Activated T-cell treated with anti-CD3 and anti-CD28 coated beads, Interleukin-2, amount 50 U/mL, for 24 hours (primary cell): ENCODE results near the gene CDK5RAP2.

Source experiments
- DNase-seq: peaks from one replicate; pipeline ENCODE4 v3.0.0-alpha.2; 2020
- H3K27ac Mint-ChIP-seq: 2 replicates; pipeline ENCODE4 v1.8.0; 2020; ENCODE audit warnings: mild to moderate bottlenecking, mixed read lengths
- H3K27me3 Mint-ChIP-seq: 2 replicates; pipeline ENCODE4 v1.8.0; 2020; ENCODE audit warnings: mixed read lengths
- H3K36me3 Mint-ChIP-seq: 2 replicates; pipeline ENCODE4 v1.8.0; 2020; ENCODE audit warnings: low read depth, mixed read lengths
- H3K4me1 Mint-ChIP-seq: 2 replicates; pipeline ENCODE4 v1.8.0; 2020; ENCODE audit warnings: low read depth, mixed read lengths
- H3K4me3 Mint-ChIP-seq: 2 replicates; pipeline ENCODE4 v1.8.0; 2020; ENCODE audit warnings: mild to moderate bottlenecking, moderate library complexity, mixed read lengths
- H3K9me3 Mint-ChIP-seq: 2 replicates; pipeline ENCODE4 v1.8.0; 2020; ENCODE audit warnings: mixed read lengths

CDK5RAP2 gene

GRCh38 chr9:120376101-120376500 lies 203.9 kb downstream of the CDK5RAP2 start:
- Mint-ChIP-seq H3K27ac (no peak overlapping the region), H3K27me3 (no peaks in the 10 kb centered on the region), H3K4me3 (no peak overlapping the region), H3K36me3 (peaks cover 10% of the 10 kb centered on the region), H3K4me1 (no peaks in the 10 kb centered on the region), H3K9me3 (peaks cover 13% of the 10 kb centered on the region)
- no peak for DNase-seq

GRCh38 chr9:120375316-120375715 lies 204.7 kb downstream of the CDK5RAP2 start:
- Mint-ChIP-seq H3K27ac (no peak overlapping the region), H3K4me3 (no peak overlapping the region), H3K36me3 (peaks cover 10% of the 10 kb centered on the region), H3K4me1 (no peaks in the 10 kb centered on the region), H3K9me3 (peaks cover 10% of the 10 kb centered on the region), H3K27me3 (no peaks in the 10 kb centered on the region)
- DNase-seq: no peak

- H3K9me3 Mint-ChIP-seq: peaks cover 5% of the 10 kb centered on the region
- H3K4me1 Mint-ChIP-seq: no peaks in the 10 kb centered on the region
- H3K27ac Mint-ChIP-seq: no peak overlapping the region
- no peak overlapping the region for H3K4me3 Mint-ChIP-seq
- H3K36me3 Mint-ChIP-seq: peaks cover 7% of the 10 kb centered on the region
- H3K27me3 Mint-ChIP-seq: no peaks in the 10 kb centered on the region
- DNase-seq: no peak
Observed at GRCh38 chr9:120374817-120375216, 205.2 kb downstream of the CDK5RAP2 start.

GRCh38 chr9:120374239-120374638 lies 205.7 kb downstream of the CDK5RAP2 start:
- peaks cover 5% of the 10 kb centered on the region for H3K36me3 Mint-ChIP-seq
- H3K4me1 Mint-ChIP-seq: no peaks in the 10 kb centered on the region
- no peak overlapping the region for H3K27ac Mint-ChIP-seq
- H3K4me3 Mint-ChIP-seq: no peak overlapping the region
- DNase-seq: no peak
- H3K27me3 Mint-ChIP-seq: no peaks in the 10 kb centered on the region
- peaks cover 2% of the 10 kb centered on the region for H3K9me3 Mint-ChIP-seq

GRCh38 chr9:120372040-120372439 lies 207.9 kb downstream of the CDK5RAP2 start:
- Mint-ChIP-seq H3K4me1 (no peaks in the 10 kb centered on the region), H3K36me3 (peaks cover under 1% of the 10 kb centered on the region), H3K27me3 (no peaks in the 10 kb centered on the region), H3K4me3 (no peak overlapping the region), H3K27ac (no peak overlapping the region), H3K9me3 (no peaks in the 10 kb centered on the region)
- DNase-seq: no peak

- Mint-ChIP-seq H3K27me3 (no peaks in the 10 kb centered on the region), H3K4me3 (no peak overlapping the region), H3K9me3 (no peaks in the 10 kb centered on the region), H3K36me3 (no peaks in the 10 kb centered on the region), H3K27ac (no peak overlapping the region), H3K4me1 (no peaks in the 10 kb centered on the region)
- DNase-seq: no peak
Observed at GRCh38 chr9:120369608-120370220, 210.3 kb downstream of the CDK5RAP2 start.

GRCh38 chr9:120368799-120369198 lies 211.2 kb downstream of the CDK5RAP2 start:
- no peaks in the 10 kb centered on the region for H3K27me3 Mint-ChIP-seq
- no peaks in the 10 kb centered on the region for H3K4me1 Mint-ChIP-seq
- H3K27ac Mint-ChIP-seq: no peak overlapping the region
- no peaks in the 10 kb centered on the region for H3K36me3 Mint-ChIP-seq
- DNase-seq: no peak
- H3K9me3 Mint-ChIP-seq: no peaks in the 10 kb centered on the region
- H3K4me3 Mint-ChIP-seq: no peak overlapping the region

- DNase-seq: no peak
Observed at GRCh38 chr9:120366644-120367019, 213.3 kb downstream of the CDK5RAP2 start.

GRCh38 chr9:120365386-120365785 lies 214.6 kb downstream of the CDK5RAP2 start:
- Mint-ChIP-seq H3K9me3 (no peaks in the 10 kb centered on the region), H3K27me3 (no peaks in the 10 kb centered on the region), H3K4me1 (no peaks in the 10 kb centered on the region), H3K27ac (no peak overlapping the region), H3K36me3 (no peaks in the 10 kb centered on the region), H3K4me3 (no peak overlapping the region)
- DNase-seq: no peak

More at GRCh38 chr9:120366644-120367019, 213.3 kb downstream of the CDK5RAP2 start:
- Mint-ChIP-seq H3K4me3 (no peak overlapping the region), H3K4me1 (no peaks in the 10 kb centered on the region), H3K27ac (no peak overlapping the region), H3K27me3 (no peaks in the 10 kb centered on the region), H3K9me3 (no peaks in the 10 kb centered on the region), H3K36me3 (no peaks in the 10 kb centered on the region)

- Mint-ChIP-seq H3K9me3 (no peaks in the 10 kb centered on the region), H3K4me1 (no peaks in the 10 kb centered on the region), H3K4me3 (no peak overlapping the region), H3K27ac (no peak overlapping the region), H3K27me3 (no peaks in the 10 kb centered on the region), H3K36me3 (no peaks in the 10 kb centered on the region)
- no peak for DNase-seq
Observed at GRCh38 chr9:120363697-120364096, 216.3 kb downstream of the CDK5RAP2 start.

GRCh38 chr9:120362446-120362845 lies 217.5 kb downstream of the CDK5RAP2 start:
- Mint-ChIP-seq H3K9me3 (no peaks in the 10 kb centered on the region), H3K4me1 (no peaks in the 10 kb centered on the region)

GRCh38 chr9:120361551-120361950 lies 218.4 kb downstream of the CDK5RAP2 start:
- H3K9me3 Mint-ChIP-seq: no peaks in the 10 kb centered on the region
- H3K4me1 Mint-ChIP-seq: no peaks in the 10 kb centered on the region
- no peak overlapping the region for H3K4me3 Mint-ChIP-seq
- H3K27me3 Mint-ChIP-seq: no peaks in the 10 kb centered on the region
- H3K36me3 Mint-ChIP-seq: no peaks in the 10 kb centered on the region
- DNase-seq: no peak
- H3K27ac Mint-ChIP-seq: no peak overlapping the region

More at GRCh38 chr9:120362446-120362845, 217.5 kb downstream of the CDK5RAP2 start:
- Mint-ChIP-seq H3K36me3 (no peaks in the 10 kb centered on the region), H3K4me3 (no peak overlapping the region), H3K27ac (no peak overlapping the region), H3K27me3 (no peaks in the 10 kb centered on the region)
- no peak for DNase-seq

GRCh38 chr9:120360510-120360909 lies 219.5 kb downstream of the CDK5RAP2 start:
- Mint-ChIP-seq H3K27ac (no peak overlapping the region), H3K27me3 (no peaks in the 10 kb centered on the region), H3K36me3 (no peaks in the 10 kb centered on the region), H3K9me3 (no peaks in the 10 kb centered on the region), H3K4me3 (no peak overlapping the region), H3K4me1 (no peaks in the 10 kb centered on the region)
- DNase-seq: no peak

GRCh38 chr9:120360046-120360445 lies 219.9 kb downstream of the CDK5RAP2 start:
- Mint-ChIP-seq H3K27me3 (no peaks in the 10 kb centered on the region), H3K4me1 (no peaks in the 10 kb centered on the region), H3K36me3 (no peaks in the 10 kb centered on the region), H3K4me3 (no peak overlapping the region), H3K9me3 (no peaks in the 10 kb centered on the region), H3K27ac (no peak overlapping the region)
- no peak for DNase-seq

GRCh38 chr9:120358877-120359276 lies 221.1 kb downstream of the CDK5RAP2 start:
- Mint-ChIP-seq H3K9me3 (no peaks in the 10 kb centered on the region), H3K4me1 (no peaks in the 10 kb centered on the region), H3K4me3 (no peak overlapping the region)

GRCh38 chr9:120353506-120353905 lies 226.5 kb downstream of the CDK5RAP2 start:
- Mint-ChIP-seq H3K9me3 (no peaks in the 10 kb centered on the region), H3K36me3 (no peaks in the 10 kb centered on the region), H3K4me3 (no peak overlapping the region), H3K27me3 (peaks cover 4% of the 10 kb centered on the region), H3K27ac (no peak overlapping the region), H3K4me1 (no peaks in the 10 kb centered on the region)
- DNase-seq: no peak

More at GRCh38 chr9:120358877-120359276, 221.1 kb downstream of the CDK5RAP2 start:
- DNase-seq: no peak
- H3K27ac Mint-ChIP-seq: no peak overlapping the region
- H3K27me3 Mint-ChIP-seq: no peaks in the 10 kb centered on the region
- H3K36me3 Mint-ChIP-seq: no peaks in the 10 kb centered on the region
